Left ventricle myocardium inferior (tissue), 1 donor: ENCODE results near the gene FAM107B. TPM values are rescaled to one million over a fixed set of nuclear protein-coding genes. Genes with fewer than 3 reads are reported as not detected.

Source experiments
- DNase-seq: peaks from one replicate; pipeline ENCODE4 v3.0.0-alpha.2; 2020
- H3K27ac ChIP-seq: fragments of 200-600 bp; replicated peaks from 2 replicates; pipeline ENCODE4 v1.8.0; 2021
- H3K27me3 ChIP-seq: fragments of 200-600 bp; 2 replicates; pipeline ENCODE4 v1.8.0; 2021; ENCODE audit warnings: low read depth
- H3K36me3 ChIP-seq: fragments of 200-600 bp; 2 replicates; pipeline ENCODE4 v1.8.0; 2021
- H3K4me1 ChIP-seq: fragments of 200-600 bp; 2 replicates; pipeline ENCODE4 v1.8.0; 2021
- H3K4me3 ChIP-seq: fragments of 200-600 bp; 2 replicates; pipeline ENCODE4 v1.8.0; 2021; ENCODE audit warnings: mild to moderate bottlenecking, moderate library complexity
- H3K9me3 ChIP-seq: fragments of 200-600 bp; replicated peaks from 2 replicates; pipeline ENCODE4 v1.8.0; 2021
- intact Hi-C: fragments of 100-400 bp; cut with micrococcal nuclease; formaldehyde crosslinking; loops from one replicate; pipeline ENCODE4 v1.11.0; 2022
- total RNA-seq: library from RNA; stranded (reverse); fragmentation: NEBNext Ultra II Directional; extraction: Animal tissue kit (Norgen Biotek cat#: 25700); gene quantifications from one replicate; pipeline ENCODE4 v1.2.1, GENCODE V29; 2021
- TF ChIP-seq, protein P1 (sequence below): fragments of 200-600 bp; IDR thresholded peaks from 2 replicates; pipeline ENCODE4 v1.8.0; 2021; ENCODE audit warnings: antibody characterized with exemption, mild to moderate bottlenecking, borderline replicate concordance
- donor health status: DM: no; HTN: yes; CAD: no; lungs with severe emphysema.

FAM107B gene
- total RNA-seq, 1 donor from 2014 or later: 4.7 TPM

DNA sequence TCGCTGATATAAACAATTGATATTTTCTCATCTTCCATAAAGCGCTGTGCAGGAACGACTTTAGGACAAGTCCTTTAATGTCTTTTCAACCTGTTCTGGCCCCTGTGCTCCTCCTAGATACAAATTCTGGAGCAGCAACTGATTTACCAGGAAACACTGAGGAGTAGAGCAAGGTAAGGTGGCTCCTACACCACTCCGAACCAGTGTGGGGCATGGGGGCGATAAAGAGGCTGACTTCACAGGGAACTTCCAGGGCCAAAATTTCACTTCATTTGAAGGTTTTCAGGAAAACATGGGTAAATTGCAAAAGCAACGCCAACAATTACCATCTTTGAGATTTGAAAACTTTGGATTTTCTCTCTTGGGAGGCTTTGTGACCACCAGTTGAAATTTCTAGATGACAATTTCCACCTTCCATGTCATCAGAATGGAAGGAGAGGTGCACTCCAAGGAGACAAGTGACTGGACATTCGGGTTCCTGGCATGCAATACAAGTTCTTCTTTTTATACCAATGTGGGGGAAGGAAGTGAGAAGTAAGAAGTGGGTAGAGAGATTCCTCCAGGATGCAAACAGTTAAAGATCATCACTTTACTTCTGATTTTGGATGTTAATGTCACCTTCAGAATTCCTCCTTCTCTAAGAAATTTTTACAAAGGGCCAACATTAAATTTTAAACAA lies 118.5 kb downstream of the FAM107B start:
- Histone ChIP-seq H3K4me1 (peaks cover 19% of the 10 kb centered on the region), H3K36me3 (no peaks in the 10 kb centered on the region), H3K27me3 (peaks cover 10% of the 10 kb centered on the region), H3K9me3 (no peaks in the 10 kb centered on the region), H3K27ac (no peak overlapping the region), H3K4me3 (no peak overlapping the region)
- TF ChIP-seq, protein P1, sequence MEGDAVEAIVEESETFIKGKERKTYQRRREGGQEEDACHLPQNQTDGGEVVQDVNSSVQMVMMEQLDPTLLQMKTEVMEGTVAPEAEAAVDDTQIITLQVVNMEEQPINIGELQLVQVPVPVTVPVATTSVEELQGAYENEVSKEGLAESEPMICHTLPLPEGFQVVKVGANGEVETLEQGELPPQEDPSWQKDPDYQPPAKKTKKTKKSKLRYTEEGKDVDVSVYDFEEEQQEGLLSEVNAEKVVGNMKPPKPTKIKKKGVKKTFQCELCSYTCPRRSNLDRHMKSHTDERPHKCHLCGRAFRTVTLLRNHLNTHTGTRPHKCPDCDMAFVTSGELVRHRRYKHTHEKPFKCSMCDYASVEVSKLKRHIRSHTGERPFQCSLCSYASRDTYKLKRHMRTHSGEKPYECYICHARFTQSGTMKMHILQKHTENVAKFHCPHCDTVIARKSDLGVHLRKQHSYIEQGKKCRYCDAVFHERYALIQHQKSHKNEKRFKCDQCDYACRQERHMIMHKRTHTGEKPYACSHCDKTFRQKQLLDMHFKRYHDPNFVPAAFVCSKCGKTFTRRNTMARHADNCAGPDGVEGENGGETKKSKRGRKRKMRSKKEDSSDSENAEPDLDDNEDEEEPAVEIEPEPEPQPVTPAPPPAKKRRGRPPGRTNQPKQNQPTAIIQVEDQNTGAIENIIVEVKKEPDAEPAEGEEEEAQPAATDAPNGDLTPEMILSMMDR: no peak
- intact Hi-C loops: no loop called here
- no peak for DNase-seq

DNA sequence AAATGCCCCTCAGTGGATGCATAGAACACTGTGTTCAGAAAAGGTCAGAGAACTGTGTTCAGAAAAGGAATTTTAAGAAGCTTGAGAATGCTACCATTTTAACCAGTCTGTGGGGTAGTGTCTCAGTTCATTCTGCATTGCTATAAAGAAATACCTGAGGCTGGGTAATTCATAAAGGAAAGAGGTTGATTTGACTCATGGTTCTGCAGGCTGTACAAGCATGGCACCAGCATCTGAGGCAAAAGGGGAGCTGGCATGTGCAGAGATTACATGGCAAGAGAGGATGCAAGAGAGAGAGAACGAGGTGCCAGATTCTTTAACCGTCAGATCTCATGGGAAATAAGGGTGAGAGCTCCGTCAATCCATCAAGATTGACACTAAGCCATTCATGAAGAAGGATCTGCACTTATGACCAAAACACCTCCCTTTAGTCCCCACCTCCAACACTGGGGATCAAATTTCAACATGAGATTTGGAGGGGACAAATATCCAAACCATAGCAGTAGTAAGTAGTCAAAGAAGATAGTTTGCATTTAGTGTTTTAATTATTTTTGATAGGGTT lies 119.8 kb downstream of the FAM107B start:
- H3K4me1 ChIP-seq: peaks cover 19% of the 10 kb centered on the region
- no peaks in the 10 kb centered on the region for H3K9me3 ChIP-seq
- H3K27me3 ChIP-seq: peaks cover 10% of the 10 kb centered on the region
- no peak overlapping the region for H3K27ac ChIP-seq
- TF ChIP-seq, protein P1: no peak
- no peak overlapping the region for H3K4me3 ChIP-seq
- intact Hi-C loops: no loop called here
- H3K36me3 ChIP-seq: no peaks in the 10 kb centered on the region
- DNase-seq: no peak

DNA sequence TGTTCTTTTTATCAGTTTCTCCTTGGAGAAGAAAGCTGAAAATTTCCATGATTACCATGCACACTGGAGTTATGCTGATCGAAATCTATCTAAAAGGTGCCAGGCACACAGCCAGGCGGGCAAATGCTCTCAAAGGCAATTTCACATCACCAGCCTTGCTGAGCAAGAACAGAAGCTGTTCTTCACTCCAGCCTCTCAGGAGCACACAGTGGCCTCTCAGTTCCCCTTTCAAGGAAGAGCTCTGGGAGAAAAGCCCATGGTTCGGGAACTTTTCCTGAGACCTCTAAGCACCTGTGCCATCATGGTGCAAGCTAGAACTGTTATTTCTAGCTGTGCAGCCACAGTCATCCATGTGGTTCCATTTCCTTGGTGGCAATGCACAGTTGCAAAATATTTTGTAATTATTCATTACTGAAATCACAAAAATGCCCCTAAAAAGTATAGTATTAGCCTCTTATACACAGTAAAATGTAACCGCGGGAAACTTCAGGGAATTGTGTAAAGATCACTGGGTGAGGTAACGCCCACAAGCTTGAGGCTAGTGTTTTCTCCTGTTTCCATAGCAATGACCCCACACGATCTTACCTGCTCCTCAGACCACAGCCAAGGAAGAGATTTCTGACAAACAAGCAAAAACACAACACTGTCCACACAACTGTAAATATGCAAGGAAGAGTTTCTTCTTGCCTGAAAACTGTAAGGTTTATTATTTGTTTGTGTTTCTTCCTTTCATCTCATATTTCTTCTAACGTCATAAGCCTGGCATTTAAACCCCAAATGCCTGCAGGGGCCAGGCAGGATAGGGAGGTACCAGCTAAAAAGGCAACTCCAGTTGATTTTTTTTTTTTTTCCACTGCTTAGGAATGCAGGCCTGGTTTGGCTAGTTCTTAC lies 121.2 kb downstream of the FAM107B start:
- peak overlapping the region; percentile 44 for H3K27ac ChIP-seq
- DNase-seq: no peak

DNA sequence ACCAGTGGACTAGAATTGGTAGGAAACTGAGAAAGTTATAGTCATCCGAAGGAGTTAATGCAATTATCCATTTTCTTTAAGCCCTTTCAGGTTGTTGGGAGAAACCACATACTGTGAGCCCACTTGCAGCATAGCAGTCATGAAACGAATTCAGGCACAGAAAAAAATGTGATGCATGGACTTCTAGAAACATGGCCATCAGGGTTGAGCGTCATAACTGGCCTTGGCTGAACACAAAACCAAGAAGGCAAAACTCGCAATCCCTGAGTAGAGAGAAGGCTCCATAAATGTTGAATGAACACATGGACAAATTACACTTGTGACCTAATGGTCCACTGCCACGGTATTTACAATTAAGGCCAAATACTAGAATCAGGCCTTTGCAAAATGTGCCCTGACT lies 121.9 kb downstream of the FAM107B start:
- intact Hi-C loops: no loop called here

More for the DNA sequence above, 121.2 kb downstream of the FAM107B start:
- Histone ChIP-seq H3K36me3 (no peaks in the 10 kb centered on the region), H3K4me3 (no peak overlapping the region), H3K4me1 (peaks cover 24% of the 10 kb centered on the region), H3K27me3 (peaks cover 10% of the 10 kb centered on the region), H3K9me3 (no peaks in the 10 kb centered on the region)
- TF ChIP-seq, protein P1: no peak
- intact Hi-C loops: no loop called here

DNA sequence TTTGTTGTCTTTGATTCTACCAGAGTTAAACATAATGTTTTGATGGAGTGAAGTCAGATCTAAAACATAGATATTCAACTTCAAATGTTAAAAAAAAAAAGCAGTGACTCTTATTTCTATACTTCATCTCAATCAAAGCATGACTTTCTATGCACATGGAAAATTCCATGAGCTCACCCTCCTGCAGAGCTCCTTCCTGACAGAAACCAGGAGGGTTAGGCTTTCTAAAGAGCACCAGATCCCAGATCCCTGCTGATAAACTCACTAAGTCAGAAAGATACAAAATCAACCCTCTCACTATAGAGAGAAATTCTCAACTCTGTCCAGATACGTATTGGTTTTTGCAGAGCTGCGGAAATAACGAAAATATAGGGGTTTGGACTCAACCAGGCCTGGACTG lies 122.6 kb downstream of the FAM107B start:
- intact Hi-C loops: no loop called here
- H3K27ac ChIP-seq: no peak overlapping the region
- H3K9me3 ChIP-seq: no peaks in the 10 kb centered on the region
- no peak for DNase-seq
- TF ChIP-seq, protein P1: no peak
- no peak overlapping the region for H3K4me3 ChIP-seq
- no peaks in the 10 kb centered on the region for H3K36me3 ChIP-seq
- peaks cover 10% of the 10 kb centered on the region for H3K27me3 ChIP-seq
- H3K4me1 ChIP-seq: peaks cover 35% of the 10 kb centered on the region

More for the DNA sequence above, 121.9 kb downstream of the FAM107B start:
- no peak for DNase-seq
- no peak overlapping the region for H3K4me3 ChIP-seq
- TF ChIP-seq, protein P1: no peak
- no peaks in the 10 kb centered on the region for H3K9me3 ChIP-seq
- H3K36me3 ChIP-seq: no peaks in the 10 kb centered on the region
- peaks cover 10% of the 10 kb centered on the region for H3K27me3 ChIP-seq
- H3K4me1 ChIP-seq: peaks cover 31% of the 10 kb centered on the region
- no peak overlapping the region for H3K27ac ChIP-seq
